Activated T-cell treated with anti-CD3 and anti-CD28 coated beads, Interleukin-2, amount 50 U/mL, for 4 hours (primary cell): ENCODE measurements around the gene ADAT1. TPM values are rescaled to one million over a fixed set of nuclear protein-coding genes. Genes with fewer than 3 reads are reported as not detected.

Experiments used
- ATAC-seq, 2 donors: fragments of 200-7000 bp; cut with Tn5 transposase; one replicate each; pipeline ENCODE4 v1.10.0; 2021
- DNase-seq: peaks from one replicate; pipeline ENCODE4 v3.0.0-alpha.2; 2020
- H3K27me3 Mint-ChIP-seq: one replicate; pipeline ENCODE4 v1.8.0; 2021; ENCODE audit warnings: low read depth, mixed read lengths
- H3K36me3 Mint-ChIP-seq: one replicate; pipeline ENCODE4 v1.8.0; 2022; ENCODE audit warnings: mixed read lengths; ENCODE audit not compliant: insufficient read depth
- H3K4me1 Mint-ChIP-seq: one replicate; pipeline ENCODE4 v1.8.0; 2021; ENCODE audit warnings: low read depth, mixed read lengths
- H3K4me3 Mint-ChIP-seq: one replicate; pipeline ENCODE4 v1.8.0; 2021; ENCODE audit warnings: mild to moderate bottlenecking, moderate library complexity, mixed read lengths
- H3K9me3 Mint-ChIP-seq: one replicate; pipeline ENCODE4 v1.8.0; 2021; ENCODE audit warnings: mixed read lengths
- total RNA-seq, 3 donors: library from RNA; stranded (reverse); gene quantifications; one replicate each; pipeline ENCODE4 v1.2.1, GENCODE V29; 2021

The ADAT1 gene
- total RNA-seq, 3 donors from 2014 or later: 39.1 to 47.1 (median 40.1) TPM

DNA sequence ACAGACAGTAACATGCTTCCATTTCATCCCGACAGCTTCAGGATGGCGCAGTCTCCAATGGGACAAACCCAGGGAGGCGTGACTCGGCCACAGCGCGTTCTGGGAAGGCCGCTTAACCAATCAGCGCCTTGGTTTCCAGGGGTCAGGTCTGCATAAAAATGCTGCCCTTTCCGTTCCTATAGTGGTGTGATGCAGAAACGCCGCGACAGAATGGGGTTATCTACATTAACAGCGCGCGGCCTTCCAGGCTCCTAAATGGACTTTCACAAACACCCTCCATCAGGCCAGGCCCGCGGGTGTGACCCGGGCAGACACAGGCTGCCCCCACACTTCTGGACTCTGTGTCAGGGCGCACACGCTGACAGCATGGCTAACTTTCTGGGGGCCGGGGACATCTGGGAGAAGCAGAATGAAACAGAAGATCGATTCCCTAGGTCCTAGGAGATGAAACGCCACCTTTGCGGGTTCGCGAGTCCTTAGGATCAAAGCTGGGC, 67.8 kb downstream of the ADAT1 start:
- ATAC-seq: no peak
- H3K27me3 Mint-ChIP-seq: peaks cover 3% of the 10 kb centered on the region

DNA sequence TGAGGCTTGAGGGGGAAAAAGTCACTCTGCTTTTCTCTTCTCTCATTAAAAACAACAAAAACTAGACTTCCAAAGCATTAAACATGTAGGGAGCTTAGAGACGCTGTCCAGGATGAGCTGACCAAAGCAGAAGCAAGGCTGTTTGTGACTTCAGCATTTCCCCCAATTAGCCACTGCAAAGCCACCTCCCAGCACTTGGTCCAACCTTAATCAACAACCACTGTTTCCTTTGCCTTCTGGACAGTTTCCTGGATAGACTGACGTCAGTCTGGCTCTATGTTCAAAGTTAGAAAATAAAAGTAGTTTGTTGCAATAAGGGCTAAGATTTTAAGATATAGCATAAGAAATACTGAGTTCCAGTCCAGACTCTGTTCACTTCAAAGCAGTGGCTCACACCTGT, 70.1 kb downstream of the ADAT1 start:
- Mint-ChIP-seq H3K4me3 (no peak overlapping the region), H3K36me3 (no peaks in the 10 kb centered on the region)

More for the DNA sequence above, 67.8 kb downstream of the ADAT1 start:
- no peaks in the 10 kb centered on the region for H3K9me3 Mint-ChIP-seq
- peaks cover 6% of the 10 kb centered on the region for H3K4me1 Mint-ChIP-seq
- DNase-seq: no peak
- no peaks in the 10 kb centered on the region for H3K36me3 Mint-ChIP-seq
- peak overlapping the region; percentile 90 for H3K4me3 Mint-ChIP-seq

DNA sequence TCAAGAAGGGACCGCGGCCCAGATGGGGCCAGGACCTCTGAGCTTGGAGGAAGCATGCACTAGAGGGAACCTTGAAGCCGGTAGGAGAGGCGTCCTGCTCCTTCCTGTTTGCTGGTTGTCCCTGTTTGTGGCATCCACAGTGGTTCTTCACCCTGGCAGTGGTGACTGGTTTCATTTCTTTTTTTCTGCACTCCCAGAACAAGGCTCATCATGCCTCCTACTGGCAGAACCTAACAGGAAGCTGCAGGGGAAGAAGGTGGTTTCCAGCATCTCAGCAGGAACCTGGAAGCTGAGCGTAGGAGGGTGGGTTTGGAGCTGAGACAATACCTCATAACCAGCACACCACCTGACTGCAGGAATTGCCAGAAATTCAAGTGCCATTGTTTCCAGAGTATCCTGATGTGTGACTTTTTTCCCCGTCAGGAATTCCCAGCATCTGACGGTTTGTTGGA, 72.8 kb downstream of the ADAT1 start:
- H3K27me3 Mint-ChIP-seq: no peaks in the 10 kb centered on the region
- H3K4me3 Mint-ChIP-seq: no peak overlapping the region
- no peaks in the 10 kb centered on the region for H3K36me3 Mint-ChIP-seq
- H3K9me3 Mint-ChIP-seq: no peaks in the 10 kb centered on the region
- DNase-seq: no peak
- H3K4me1 Mint-ChIP-seq: peaks cover under 1% of the 10 kb centered on the region
- peak in 1 of 2 donors; percentile 43 for ATAC-seq

More for the DNA sequence above, 70.1 kb downstream of the ADAT1 start:
- Mint-ChIP-seq H3K9me3 (no peaks in the 10 kb centered on the region), H3K4me1 (peaks cover 6% of the 10 kb centered on the region), H3K27me3 (no peaks in the 10 kb centered on the region)
- DNase-seq: no peak
- ATAC-seq: no peak

Other genes starting within 250 kb of the ADAT1 start
- gene CFDP1, start 189.8 kb downstream of the ADAT1 start, total RNA-seq: 10 to 100 TPM; 28.3 to 33.2 (median 28.6) TPM
- gene TMEM170A, start 158.6 kb downstream of the ADAT1 start, total RNA-seq: 10 to 100 TPM; 45.3 to 49.1 (median 45.9) TPM
- not detected for gene CHST6, start 127.8 kb downstream of the ADAT1 start, total RNA-seq
- under 1 TPM; 0.10 to 0.71 (median 0.16) TPM for gene CHST5, start 87.2 kb downstream of the ADAT1 start, total RNA-seq
- gene TMEM231, start 67.0 kb downstream of the ADAT1 start, total RNA-seq: 1 to 10 TPM; 3.9 to 6.1 (median 4.1) TPM
- gene GABARAPL2, start 56.9 kb downstream of the ADAT1 start, total RNA-seq: 10 to 100 TPM; 51.2 to 56.0 (median 53.7) TPM
- 100 to 1,000 TPM; 345 to 390 (median 357) TPM for gene KARS1, start 24.4 kb upstream of the ADAT1 start, total RNA-seq
- gene TERF2IP, start 24.5 kb upstream of the ADAT1 start, total RNA-seq: 100 to 1,000 TPM; 120 to 133 (median 128) TPM
- gene CPHXL2, start 53.7 kb upstream of the ADAT1 start, total RNA-seq: not detected
- gene DUXB, start 78.2 kb upstream of the ADAT1 start, total RNA-seq: not detected
- gene CPHXL, start 103.2 kb upstream of the ADAT1 start, total RNA-seq: not detected